HEK293 (cell line): Measurements from ENCODE around the gene CSNK1A1.

Experiments used
- CTCF ChIA-PET: fragments of 350-600 bp; formaldehyde crosslinking; extraction: SDS; loops from one replicate; lab custom pipeline; 2021; ENCODE audit warnings: antibody characterized with exemption; lab: Yijun Ruan, JAX
- POLR2A ChIA-PET: fragments of 300-600 bp; formaldehyde crosslinking; extraction: SDS; loops from one replicate; lab custom pipeline; 2020; ENCODE audit warnings: antibody characterized with exemption, inconsistent platforms; lab: Yijun Ruan, JAX
- H3K27ac ChIP-seq: fragments of 200-500 bp; sonication (Bioruptor generic); 2 replicates; pipeline ENCODE4 v1.5.1; 2014; ENCODE audit warnings: low read depth, low read length, control low read depth, inconsistent platforms; ENCODE audit errors: extremely low read depth
- H3K36me3 ChIP-seq, 2 experiments: fragments of 200-500 bp in 1 of 2; sonication (Bioruptor generic) in 1 of 2; 1 replicate in 1 of 2; 2 replicates in 1 of 2; pipeline ENCODE4 v1.5.1; 2014 to 2017; ENCODE audit warnings: inconsistent platforms in 2 of 2, low read length in 2 of 2; ENCODE audit not compliant: control insufficient read depth in 2 of 2, insufficient read depth in 1 of 2
- H3K4me1 ChIP-seq: fragments of 200-500 bp; sonication (Bioruptor generic); 2 replicates; pipeline ENCODE4 v1.5.1; 2014; ENCODE audit warnings: mild to moderate bottlenecking, low read length, inconsistent platforms; ENCODE audit not compliant: control insufficient read depth, insufficient read depth
- H3K4me3 ChIP-seq: 2 replicates; pipeline ENCODE4 v1.5.1; 2011; ENCODE audit warnings: low read depth, mild to moderate bottlenecking, control low read depth, low read length, moderate library complexity
- H3K9me3 ChIP-seq: fragments of 200-500 bp; sonication (Bioruptor generic); 2 replicates; pipeline ENCODE4 v1.5.1; 2014; ENCODE audit warnings: low read depth, low read length, inconsistent platforms; ENCODE audit not compliant: control insufficient read depth, insufficient read depth
- HIC1 ChIP-seq: fragments of 450-650 bp; formaldehyde crosslinking; IDR thresholded peaks from 2 replicates; pipeline ENCODE4 v1.5.1; 2016; ENCODE audit warnings: missing biosample characterization, missing genetic modification characterization
- PRDM1 ChIP-seq: fragments of 450-650 bp; formaldehyde crosslinking; IDR thresholded peaks from 2 replicates; pipeline ENCODE4; 2016; ENCODE audit warnings: missing biosample characterization, missing genetic modification characterization
- WT1 ChIP-seq: fragments of 450-650 bp; formaldehyde crosslinking; IDR thresholded peaks from 2 replicates; pipeline ENCODE4 v1.5.1; 2016; ENCODE audit warnings: missing biosample characterization, missing genetic modification characterization
- YY1 ChIP-seq: fragments of 450-650 bp; formaldehyde crosslinking; IDR thresholded peaks from 2 replicates; pipeline ENCODE4 v1.5.1; 2018; ENCODE audit warnings: missing biosample characterization, missing genetic modification characterization
- ZBTB17 ChIP-seq: fragments of 450-650 bp; formaldehyde crosslinking; IDR thresholded peaks from 2 replicates; pipeline ENCODE4 v1.5.1; 2016; ENCODE audit warnings: missing biosample characterization, missing genetic modification characterization
- ZBTB8A ChIP-seq: fragments of 450-650 bp; formaldehyde crosslinking; IDR thresholded peaks from 2 replicates; pipeline ENCODE4 v1.5.1; 2016; ENCODE audit warnings: missing biosample characterization, missing genetic modification characterization
- ZNF169 ChIP-seq: fragments of 450-650 bp; formaldehyde crosslinking; IDR thresholded peaks from 2 replicates; pipeline ENCODE4 v1.5.1; 2016; ENCODE audit warnings: missing biosample characterization, missing genetic modification characterization
- ZNF174 ChIP-seq: fragments of 450-650 bp; formaldehyde crosslinking; IDR thresholded peaks from 2 replicates; pipeline ENCODE4 v1.5.0; 2017; ENCODE audit warnings: missing biosample characterization, mild to moderate bottlenecking, missing genetic modification characterization
- ZNF280C ChIP-seq: fragments of 450-650 bp; formaldehyde crosslinking; IDR thresholded peaks from 2 replicates; pipeline ENCODE4 v1.5.1; 2016; ENCODE audit warnings: missing biosample characterization, missing genetic modification characterization
- ZNF302 ChIP-seq: fragments of 450-650 bp; formaldehyde crosslinking; IDR thresholded peaks from 2 replicates; pipeline ENCODE4 v1.5.1; 2016; ENCODE audit warnings: missing biosample characterization, missing genetic modification characterization, low read depth
- ZNF311 ChIP-seq: fragments of 450-650 bp; formaldehyde crosslinking; IDR thresholded peaks from 2 replicates; pipeline ENCODE4 v1.5.1; 2017; ENCODE audit warnings: missing biosample characterization, missing genetic modification characterization, borderline replicate concordance
- ZNF335 ChIP-seq: fragments of 450-650 bp; formaldehyde crosslinking; conservative IDR thresholded peaks from 2 replicates; pipeline ENCODE4 v1.5.1; 2016; ENCODE audit warnings: missing biosample characterization, missing genetic modification characterization
- ZNF362 ChIP-seq: fragments of 450-650 bp; formaldehyde crosslinking; IDR thresholded peaks from 2 replicates; pipeline ENCODE4 v1.5.1; 2016; ENCODE audit warnings: missing biosample characterization, missing genetic modification characterization
- ZNF391 ChIP-seq: fragments of 450-650 bp; formaldehyde crosslinking; IDR thresholded peaks from 2 replicates; pipeline ENCODE4 v1.5.1; 2016; ENCODE audit warnings: low read depth, missing biosample characterization, missing genetic modification characterization, borderline replicate concordance
- ZNF404 ChIP-seq: fragments of 450-650 bp; formaldehyde crosslinking; IDR thresholded peaks from 2 replicates; pipeline ENCODE4 v1.5.1; 2017; ENCODE audit warnings: missing biosample characterization, missing genetic modification characterization
- ZNF548 ChIP-seq: fragments of 450-650 bp; formaldehyde crosslinking; IDR thresholded peaks from 2 replicates; pipeline ENCODE4 v1.5.1; 2016; ENCODE audit warnings: missing biosample characterization, missing genetic modification characterization
- ZNF560 ChIP-seq: fragments of 450-650 bp; formaldehyde crosslinking; IDR thresholded peaks from 2 replicates; pipeline ENCODE4 v1.5.1; 2017; ENCODE audit warnings: missing biosample characterization, missing genetic modification characterization, borderline replicate concordance
- ZNF571 ChIP-seq: fragments of 450-650 bp; formaldehyde crosslinking; IDR thresholded peaks from 2 replicates; pipeline ENCODE4 v1.5.0; 2017; ENCODE audit warnings: missing biosample characterization, missing genetic modification characterization
- ZNF600 ChIP-seq: fragments of 450-650 bp; formaldehyde crosslinking; IDR thresholded peaks from 2 replicates; pipeline ENCODE4 v1.5.1; 2016; ENCODE audit warnings: missing biosample characterization, missing genetic modification characterization
- ZNF654 ChIP-seq: fragments of 450-650 bp; formaldehyde crosslinking; IDR thresholded peaks from 2 replicates; pipeline ENCODE4 v1.5.1; 2016; ENCODE audit warnings: low read depth, missing biosample characterization, missing genetic modification characterization
- ZNF785 ChIP-seq: fragments of 450-650 bp; formaldehyde crosslinking; IDR thresholded peaks from 2 replicates; pipeline ENCODE4 v1.5.1; 2016; ENCODE audit warnings: missing biosample characterization, missing genetic modification characterization
- ZXDB ChIP-seq: fragments of 450-650 bp; formaldehyde crosslinking; IDR thresholded peaks from 2 replicates; pipeline ENCODE4 v1.5.1; 2016; ENCODE audit warnings: missing biosample characterization, missing genetic modification characterization
- TF ChIP-seq, protein P1 (sequence below): fragments of 450-650 bp; formaldehyde crosslinking; IDR thresholded peaks from 2 replicates; pipeline ENCODE4 v1.5.1; 2017; ENCODE audit warnings: missing biosample characterization, missing genetic modification characterization
- TF ChIP-seq, protein P2 (sequence below): fragments of 450-650 bp; formaldehyde crosslinking; IDR thresholded peaks from 2 replicates; pipeline ENCODE4 v1.5.1; 2016; ENCODE audit warnings: missing biosample characterization, missing genetic modification characterization

The CSNK1A1 gene

DNA sequence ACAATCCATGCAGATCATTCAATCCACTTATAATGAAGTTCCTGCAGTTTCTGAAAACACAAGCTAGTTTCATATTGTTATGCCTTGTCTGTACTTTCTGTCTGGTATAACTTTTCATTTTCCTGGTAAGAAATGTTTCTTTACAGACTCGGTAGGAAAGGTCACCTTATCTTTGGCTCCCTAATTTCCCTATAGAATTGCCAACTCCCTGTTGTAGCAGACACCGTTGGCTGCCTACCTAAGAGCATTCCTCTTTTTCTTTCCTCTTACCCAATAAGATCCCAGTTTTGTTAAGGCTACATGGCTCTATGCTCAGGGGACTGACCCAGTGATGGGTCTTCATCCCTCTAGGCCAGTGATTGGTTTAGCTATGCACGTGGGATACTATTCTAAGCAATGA lies 23.9 kb upstream of the CSNK1A1 start (continued):
- TF ChIP-seq ZNF311 (no peak), ZNF571 (no peak), ZNF785 (tag by site-specific recombination) (no peak), ZNF169 (tag by site-specific recombination) (no peak), ZXDB (no peak), ZNF174 (tag by site-specific recombination) (no peak), ZNF302 (tag by site-specific recombination) (no peak)
- TF ChIP-seq, protein P1, sequence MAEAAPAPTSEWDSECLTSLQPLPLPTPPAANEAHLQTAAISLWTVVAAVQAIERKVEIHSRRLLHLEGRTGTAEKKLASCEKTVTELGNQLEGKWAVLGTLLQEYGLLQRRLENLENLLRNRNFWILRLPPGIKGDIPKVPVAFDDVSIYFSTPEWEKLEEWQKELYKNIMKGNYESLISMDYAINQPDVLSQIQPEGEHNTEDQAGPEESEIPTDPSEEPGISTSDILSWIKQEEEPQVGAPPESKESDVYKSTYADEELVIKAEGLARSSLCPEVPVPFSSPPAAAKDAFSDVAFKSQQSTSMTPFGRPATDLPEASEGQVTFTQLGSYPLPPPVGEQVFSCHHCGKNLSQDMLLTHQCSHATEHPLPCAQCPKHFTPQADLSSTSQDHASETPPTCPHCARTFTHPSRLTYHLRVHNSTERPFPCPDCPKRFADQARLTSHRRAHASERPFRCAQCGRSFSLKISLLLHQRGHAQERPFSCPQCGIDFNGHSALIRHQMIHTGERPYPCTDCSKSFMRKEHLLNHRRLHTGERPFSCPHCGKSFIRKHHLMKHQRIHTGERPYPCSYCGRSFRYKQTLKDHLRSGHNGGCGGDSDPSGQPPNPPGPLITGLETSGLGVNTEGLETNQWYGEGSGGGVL = no peak

DNA sequence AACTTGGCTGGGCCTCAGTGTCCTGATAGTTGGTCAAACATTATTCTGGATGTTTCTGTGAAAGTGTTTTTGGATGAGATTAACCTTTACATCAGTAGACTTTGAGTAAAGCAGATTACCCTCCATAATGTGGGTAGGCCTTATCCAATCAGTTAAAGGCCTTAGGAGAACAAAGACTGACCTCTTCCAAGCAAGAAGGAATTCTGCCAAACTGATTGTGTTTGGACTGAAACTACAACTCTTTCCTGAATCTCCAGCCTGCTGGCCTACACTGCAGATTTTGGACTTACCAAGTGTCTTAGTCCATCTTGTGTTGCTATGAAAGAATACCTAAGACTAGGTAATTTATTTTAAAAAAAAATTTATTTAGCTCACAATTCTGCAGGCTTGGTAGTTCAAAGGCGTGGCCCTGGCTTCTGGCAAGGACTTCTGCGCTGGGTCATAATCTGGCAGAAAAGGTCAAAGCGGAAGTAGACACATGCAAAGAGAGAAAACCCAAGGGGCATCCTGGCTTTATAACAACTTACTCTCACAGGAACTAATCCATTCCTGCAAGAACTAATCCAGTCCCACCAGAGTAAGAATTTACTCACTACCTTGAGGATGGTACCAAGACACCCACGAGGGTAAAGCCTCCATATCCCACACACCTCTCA lies 21.5 kb upstream of the CSNK1A1 start:
- ChIA-PET POLR2A (no interaction called here), CTCF (interaction anchor here (1.6 kb wide), 1 partner anchor 46 kb away, joined by 3 read pairs; no protein-coding TSS in a partner anchor)
- no peaks in the 10 kb centered on the region for H3K36me3 ChIP-seq
- H3K4me1 ChIP-seq = no peaks in the 10 kb centered on the region
- no peaks in the 10 kb centered on the region for H3K9me3 ChIP-seq
- no peak overlapping the region for H3K27ac ChIP-seq
- TF ChIP-seq ZNF654 (tag by site-specific recombination) (no peak), ZNF391 (tag by site-specific recombination) (no peak), HIC1 (no peak), ZNF560 (no peak), ZNF548 (tag by site-specific recombination) (no peak), ZNF600 (tag by site-specific recombination) (no peak), ZNF404 (tag by site-specific recombination) (no peak), YY1 (no peak), WT1 (tag by site-specific recombination) (no peak), ZBTB17 (no peak), ZNF335 (tag by site-specific recombination) (no peak), ZBTB8A (tag by site-specific recombination) (no peak), ZNF280C (tag by site-specific recombination) (no peak), PRDM1 (tag by site-specific recombination) (no peak), ZNF362 (no peak)
- TF ChIP-seq, protein P2, sequence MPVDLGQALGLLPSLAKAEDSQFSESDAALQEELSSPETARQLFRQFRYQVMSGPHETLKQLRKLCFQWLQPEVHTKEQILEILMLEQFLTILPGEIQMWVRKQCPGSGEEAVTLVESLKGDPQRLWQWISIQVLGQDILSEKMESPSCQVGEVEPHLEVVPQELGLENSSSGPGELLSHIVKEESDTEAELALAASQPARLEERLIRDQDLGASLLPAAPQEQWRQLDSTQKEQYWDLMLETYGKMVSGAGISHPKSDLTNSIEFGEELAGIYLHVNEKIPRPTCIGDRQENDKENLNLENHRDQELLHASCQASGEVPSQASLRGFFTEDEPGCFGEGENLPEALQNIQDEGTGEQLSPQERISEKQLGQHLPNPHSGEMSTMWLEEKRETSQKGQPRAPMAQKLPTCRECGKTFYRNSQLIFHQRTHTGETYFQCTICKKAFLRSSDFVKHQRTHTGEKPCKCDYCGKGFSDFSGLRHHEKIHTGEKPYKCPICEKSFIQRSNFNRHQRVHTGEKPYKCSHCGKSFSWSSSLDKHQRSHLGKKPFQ = no peak
- H3K4me3 ChIP-seq = no peak overlapping the region
